NCI-H748 (cell line): Measurements from ENCODE around the gene RALY.
A peak's percentile ranks its signal among the peaks of the same experiment; 100 is the strongest.

Experiments used
- DNase-seq: peaks from one replicate; lab custom pipeline; 2025; ENCODE audit not compliant: unreplicated experiment; lab: John Stamatoyannopoulos, UW

The RALY gene

DNA sequence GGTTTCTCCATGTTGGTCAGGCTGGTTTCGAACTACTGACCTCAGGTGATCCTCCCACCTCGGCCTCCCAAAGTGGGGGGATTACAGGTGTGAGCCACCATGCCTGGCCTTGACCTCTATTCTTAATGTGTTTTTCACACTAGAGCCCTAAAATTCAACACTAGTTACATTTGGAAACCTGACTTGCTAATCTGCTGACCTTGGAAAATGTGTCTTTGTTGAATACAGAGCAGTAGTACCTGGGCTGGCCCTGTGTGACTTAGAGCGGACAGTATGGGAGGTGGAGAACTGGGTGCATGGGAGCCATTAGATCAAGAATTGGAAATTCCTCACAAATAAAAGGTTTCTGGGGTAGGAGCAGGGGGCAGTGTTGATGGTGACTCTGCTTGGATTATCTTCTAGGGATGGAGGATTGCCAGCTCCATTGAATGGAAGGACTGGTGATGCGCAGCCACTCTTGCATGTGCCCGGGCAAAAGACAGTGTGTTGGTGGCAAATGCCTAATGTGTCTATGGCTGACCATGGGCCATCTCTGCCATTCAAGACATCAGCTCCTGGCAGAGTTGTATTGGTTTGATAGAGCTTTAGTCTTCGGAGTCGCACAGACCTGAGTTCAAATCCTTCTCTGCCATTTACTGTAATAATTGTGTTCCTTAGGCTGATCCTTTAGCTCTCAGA, 53.4 kb downstream of the RALY start:
- no peak for DNase-seq

DNA sequence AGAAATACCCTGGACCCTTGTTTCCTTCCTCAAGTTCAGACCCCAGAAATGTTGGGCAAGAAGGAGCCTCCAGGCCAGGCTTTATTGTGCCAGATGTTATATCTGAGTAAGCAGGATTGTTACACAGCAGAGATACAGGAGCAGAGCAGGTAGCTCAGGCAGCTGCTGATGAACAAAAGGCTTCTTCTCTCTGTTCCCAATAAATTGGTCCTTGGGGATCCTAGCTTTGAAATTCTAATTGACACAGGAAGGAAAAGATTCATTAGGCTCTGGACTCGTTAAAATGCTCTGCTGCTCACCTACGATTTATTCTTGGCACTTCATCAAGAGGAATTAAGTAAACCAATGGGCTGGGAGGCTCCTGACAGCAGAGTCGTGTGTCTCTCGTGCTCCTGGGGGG, 54.2 kb downstream of the RALY start:
- peak; percentile 25 for DNase-seq

DNA sequence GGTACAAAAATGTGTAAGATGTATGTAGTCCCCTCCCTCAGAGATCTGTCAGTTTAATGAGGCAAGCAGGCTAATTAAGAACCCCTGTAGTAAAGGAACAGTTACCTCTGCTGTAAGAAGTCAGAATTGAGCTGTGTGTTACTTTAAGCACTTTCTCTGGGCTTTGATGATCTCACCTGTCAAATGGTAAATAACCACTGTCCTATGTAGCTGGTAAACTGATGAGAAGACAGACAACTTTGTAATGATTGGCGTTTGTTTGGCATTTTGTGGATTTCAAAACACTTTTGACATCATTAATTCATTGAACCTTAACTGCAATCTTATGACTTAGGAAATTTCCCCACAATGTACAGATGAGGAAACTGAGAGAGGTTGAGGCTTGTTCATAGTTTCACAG, 55.7 kb downstream of the RALY start:
- DNase-seq = no peak

GRCh38 chr20:34049897-34050695, 56.4 kb downstream of the RALY start:
- no peak for DNase-seq

- DNase-seq = no peak
These were observed 58.7 kb downstream of the RALY start for GRCh38 chr20:34052414-34052813.

- DNase-seq = no peak
These were observed 61.6 kb downstream of the RALY start for GRCh38 chr20:34055290-34055689.

- peak; percentile 49 for DNase-seq
These were observed 65.1 kb downstream of the RALY start for GRCh38 chr20:34058831-34059230.

DNA sequence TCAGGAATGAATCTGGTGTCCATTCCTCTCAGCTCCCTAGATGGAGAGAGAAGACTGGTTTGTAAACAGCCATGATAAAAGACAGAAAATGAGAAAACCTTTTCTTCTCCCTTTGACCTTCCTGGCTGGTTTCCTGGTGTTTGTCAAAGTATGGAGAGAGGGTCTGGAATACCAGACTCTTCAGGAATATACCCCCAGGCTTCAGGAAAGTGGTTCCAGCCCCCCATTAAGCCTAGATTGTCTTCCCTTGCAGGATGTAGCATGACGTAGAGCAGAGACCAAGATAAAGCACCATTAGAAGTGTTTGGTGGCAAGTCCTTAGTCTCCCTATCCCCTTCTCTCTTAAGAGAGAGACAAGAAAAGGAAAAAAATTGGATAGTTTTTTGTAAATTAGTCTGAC, 67.3 kb downstream of the RALY start:
- no peak for DNase-seq

GRCh38 chr20:34061695-34062094, 68.0 kb downstream of the RALY start:
- DNase-seq = no peak

DNA sequence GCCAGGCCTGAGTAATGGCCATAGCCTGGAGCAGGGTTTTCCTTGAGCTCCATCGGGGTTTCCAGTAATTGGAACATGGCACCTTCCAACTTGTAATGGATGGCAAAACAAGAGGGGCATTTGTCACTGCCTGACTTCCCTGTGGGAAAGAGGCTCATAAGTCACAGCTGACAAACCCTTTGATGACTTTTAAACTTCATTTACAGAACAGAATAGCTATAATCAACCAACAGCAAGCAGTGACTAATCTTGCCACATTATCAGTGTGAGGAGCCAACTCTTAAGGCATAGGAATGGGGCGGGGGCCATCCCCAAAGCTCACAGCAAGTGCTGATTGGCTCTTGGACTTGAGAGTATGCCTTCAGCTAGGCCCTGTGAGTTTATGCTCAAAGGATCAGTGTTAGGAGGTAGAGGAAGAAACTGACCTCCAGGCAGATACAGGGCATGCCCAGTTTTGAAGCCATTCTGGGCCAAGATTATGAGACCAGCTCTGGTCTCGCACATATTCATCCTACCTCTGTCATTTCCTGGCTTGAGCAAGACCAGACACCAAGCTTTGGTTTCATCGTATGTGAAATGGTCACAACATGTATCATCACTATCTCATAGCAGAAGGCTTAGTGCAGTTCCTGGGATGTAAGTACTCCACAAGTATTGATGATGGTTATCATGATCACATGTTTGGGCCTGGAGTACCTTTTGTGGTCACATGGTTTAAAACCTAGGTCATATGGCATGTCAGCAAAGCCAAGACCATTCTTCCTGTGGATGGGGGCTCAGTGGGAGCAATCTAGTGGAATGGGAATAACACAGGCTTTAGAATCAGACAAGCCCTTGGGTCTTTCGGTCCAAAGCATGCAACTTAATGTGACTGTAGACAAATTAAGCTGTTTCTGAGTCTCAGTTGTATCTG, 69.1 kb downstream of the RALY start:
- DNase-seq = no peak

- DNase-seq = no peak
These were observed 70.6 kb downstream of the RALY start for GRCh38 chr20:34064286-34064685.

- no peak for DNase-seq
These were observed 71.5 kb downstream of the RALY start for GRCh38 chr20:34065260-34065659.

GRCh38 chr20:34066476-34067090, 72.9 kb downstream of the RALY start:
- no peak for DNase-seq

DNA sequence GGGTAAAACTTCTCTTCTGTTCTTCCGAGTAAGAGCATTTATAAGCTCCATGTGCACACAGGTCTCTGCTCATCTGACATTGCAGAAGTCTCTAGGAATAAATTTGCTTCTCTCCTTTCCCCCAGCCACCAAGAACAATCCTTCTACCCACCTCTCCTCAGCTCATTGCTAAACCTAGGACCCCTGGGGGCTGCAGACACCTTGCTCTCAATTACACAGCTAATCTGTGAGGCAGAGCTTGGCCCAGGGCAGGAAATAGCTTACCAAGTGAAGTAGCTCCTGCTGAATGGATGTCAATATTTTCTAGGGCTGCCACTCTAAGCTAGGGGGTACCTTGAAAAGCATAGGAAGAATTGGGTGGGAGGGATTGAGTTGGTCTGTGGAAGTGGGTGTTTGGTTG, 74.3 kb downstream of the RALY start:
- no peak for DNase-seq

DNA sequence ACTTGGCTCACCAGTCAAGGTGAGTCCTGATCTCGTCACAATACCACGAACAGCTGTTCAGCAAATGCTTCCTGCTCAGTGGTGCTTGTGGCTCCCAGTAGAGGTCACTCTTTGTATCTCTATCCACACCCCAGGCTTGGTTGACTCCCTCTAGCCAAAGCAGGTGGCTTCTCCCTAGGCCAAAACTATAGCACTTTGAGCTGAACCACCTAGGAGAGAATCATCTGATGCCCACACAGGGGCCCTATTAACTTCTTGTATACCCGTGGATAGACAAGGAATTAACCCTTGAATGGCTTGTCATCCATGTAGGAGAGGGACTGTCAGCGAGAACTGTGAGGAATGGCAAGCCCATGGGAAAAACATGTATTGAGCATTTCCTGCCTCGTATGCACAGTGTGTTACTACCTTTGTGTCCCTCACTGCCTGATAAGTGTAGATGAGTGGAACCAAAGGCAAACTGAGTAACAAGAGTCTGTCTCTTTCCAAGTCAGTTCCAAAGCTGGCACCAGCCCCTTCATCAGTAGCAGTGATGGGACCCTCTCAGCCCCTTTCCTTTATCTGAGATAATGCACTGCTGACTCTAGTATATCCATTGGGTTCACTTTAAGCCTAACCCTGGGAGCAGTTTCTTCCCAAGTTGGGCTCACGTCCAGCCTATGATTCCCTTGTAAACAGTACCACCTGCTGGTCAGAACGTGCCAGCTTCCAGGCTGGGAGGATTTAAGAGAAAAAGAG, 75.8 kb downstream of the RALY start:
- peak; percentile 76 for DNase-seq

- no peak for DNase-seq
These were observed 76.3 kb downstream of the RALY start for GRCh38 chr20:34070079-34070439.

- DNase-seq = no peak
These were observed 77.1 kb downstream of the RALY start for GRCh38 chr20:34070859-34071258.

DNA sequence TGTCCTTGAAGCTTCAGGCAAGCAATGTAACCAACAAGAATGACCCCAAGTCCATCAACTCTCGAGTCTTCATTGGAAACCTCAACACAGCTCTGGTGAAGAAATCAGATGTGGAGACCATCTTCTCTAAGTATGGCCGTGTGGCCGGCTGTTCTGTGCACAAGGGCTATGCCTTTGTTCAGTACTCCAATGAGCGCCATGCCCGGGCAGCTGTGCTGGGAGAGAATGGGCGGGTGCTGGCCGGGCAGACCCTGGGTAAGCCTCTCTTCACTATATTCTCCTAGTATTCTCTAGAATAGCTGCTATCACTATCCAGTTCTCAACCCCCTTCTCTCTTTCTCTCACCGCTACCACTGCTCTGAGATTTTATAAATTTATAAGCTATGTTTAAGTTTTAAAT, 78.4 kb downstream of the RALY start:
- no peak for DNase-seq

- DNase-seq = no peak
These were observed 79.1 kb downstream of the RALY start for GRCh38 chr20:34072778-34073177.

GRCh38 chr20:34074101-34074760, 80.5 kb downstream of the RALY start:
- DNase-seq = no peak
